HCT116 (cell line): Measurements from ENCODE around the gene RAB3B. TPM values are rescaled to one million over a fixed set of nuclear protein-coding genes. Genes with fewer than 3 reads are reported as not detected.

Experiments used
- ATAC-seq: fragments of 200-7000 bp; cut with Tn5 transposase; 2 replicates; pipeline ENCODE4 v1.9.1; 2020; ENCODE audit warnings: mild to moderate bottlenecking, moderate library complexity
- BruUV-seq: library from RNA; stranded (reverse); fragments of 400-500 nt; replicated peaks from 2 replicates; lab custom pipeline; 2021; lab: Mats Ljungman, UMichigan
- CTCF ChIA-PET: fragments of 300-600 bp; sonication (Branson Sonifier 250); formaldehyde crosslinking; loops from one replicate; lab custom pipeline; 2021; ENCODE audit warnings: antibody characterized with exemption; lab: Charles Lee
- POLR2A ChIA-PET: fragments of 300-600, 350-600 bp; sonication (Branson Sonifier 250); formaldehyde crosslinking; loops from one replicate; lab custom pipeline; 2021; ENCODE audit warnings: antibody characterized with exemption; lab: Charles Lee
- RAD21 ChIA-PET, 2 experiments: fragments of 300-600 bp; sonication (Branson Sonifier 250); formaldehyde crosslinking; loops; one replicate each; lab custom pipeline; 2023; ENCODE audit warnings: low total read pairs in 2 of 2; ENCODE audit not compliant: uncharacterized antibody in 2 of 2, unreplicated experiment in 2 of 2, low non-redundant PET in 1 of 2; lab: Charles Lee
- DNase-seq: peaks from one replicate; pipeline ENCODE4 v3.0.0-alpha.2; 2010; ENCODE audit warnings: low read depth, low spot score
- H2AFZ ChIP-seq: fragments of 200-600 bp; shearing (Covaris generic), sonication (generic); 2 replicates; pipeline ENCODE4 v1.6.1; 2017; ENCODE audit warnings: low read depth, mixed run types, mixed read lengths, antibody characterized with exemption, low read length; ENCODE audit not compliant: poor library complexity, severe bottlenecking
- H3K27ac ChIP-seq: 2 replicates; pipeline ENCODE4 v1.5.1; 2012; ENCODE audit warnings: low read depth, low read length
- H3K27me3 ChIP-seq: fragments of 200-600 bp; sonication (generic); 2 replicates; pipeline ENCODE4 v1.6.1; 2016; ENCODE audit warnings: mixed run types, low read length, mixed read lengths; ENCODE audit not compliant: insufficient read depth
- H3K36me3 ChIP-seq, 2 experiments: fragments of 200-500 bp in 1 of 2; fragments of 200-600 bp in 1 of 2; sonication (Bioruptor generic) in 1 of 2; sonication (generic) in 1 of 2; 2 replicates each; pipeline versions ENCODE4 v1.5.1 to v1.6.1; 2014 to 2016; ENCODE audit warnings: low read length in 2 of 2, inconsistent platforms in 1 of 2, mixed read lengths in 1 of 2, mixed run types in 1 of 2; ENCODE audit not compliant: insufficient read depth in 2 of 2, control insufficient read depth in 1 of 2
- H3K4me1 ChIP-seq, 2 experiments: fragments of 200-600 bp in 1 of 2; sonication (generic) in 1 of 2; 2 replicates each; pipeline versions ENCODE4 v1.5.1 to v1.6.1; 2012 to 2017; ENCODE audit warnings: low read length in 2 of 2, inconsistent platforms in 1 of 2, mild to moderate bottlenecking in 1 of 2, mixed read lengths in 1 of 2, mixed run types in 1 of 2, moderate library complexity in 1 of 2; ENCODE audit not compliant: insufficient read depth in 2 of 2, control insufficient read depth in 1 of 2
- H3K4me2 ChIP-seq: fragments of 200-600 bp; sonication (generic); 2 replicates; pipeline ENCODE4 v1.6.1; 2017; ENCODE audit warnings: mixed run types, low read length, mixed read lengths
- H3K4me3 ChIP-seq, 2 experiments: fragments of 200-600 bp in 1 of 2; sonication (generic) in 1 of 2; replicated peaks in 1 of 2; 2 replicates each; pipeline ENCODE4 v1.5.1; 2011 to 2016; ENCODE audit warnings: low read length in 2 of 2, control low read depth in 1 of 2, low read depth in 1 of 2, mild to moderate bottlenecking in 1 of 2, mixed read lengths in 1 of 2, mixed run types in 1 of 2
- H3K79me2 ChIP-seq: fragments of 200-600 bp; sonication (generic); 2 replicates; pipeline ENCODE4 v1.6.1; 2017; ENCODE audit warnings: mild to moderate bottlenecking, mixed run types, low read length, moderate library complexity, mixed read lengths; ENCODE audit not compliant: insufficient read depth
- H3K9ac ChIP-seq: fragments of 200-600 bp; sonication (generic); 2 replicates; pipeline ENCODE4 v1.6.1; 2016; ENCODE audit warnings: low read length, mixed read lengths
- H3K9me2 ChIP-seq: fragments of 200-600 bp; sonication (generic), shearing (Covaris generic); 2 replicates; pipeline ENCODE4 v1.6.1; 2017; ENCODE audit warnings: mixed run types, mild to moderate bottlenecking, moderate library complexity; ENCODE audit not compliant: insufficient read depth
- H3K9me3 ChIP-seq, 2 experiments: fragments of 200-500 bp in 1 of 2; fragments of 200-600 bp in 1 of 2; sonication (Bioruptor generic) in 1 of 2; sonication (generic) in 1 of 2; 2 replicates each; pipeline ENCODE4 v1.6.1; 2014 to 2017; ENCODE audit warnings: low read length in 2 of 2, mixed read lengths in 2 of 2, inconsistent platforms in 1 of 2, low read depth in 1 of 2, mild to moderate bottlenecking in 1 of 2, mixed run types in 1 of 2, moderate library complexity in 1 of 2; ENCODE audit not compliant: control insufficient read depth in 1 of 2, insufficient read depth in 1 of 2
- H4K20me1 ChIP-seq: fragments of 200-600 bp; sonication (generic), shearing (Covaris generic); 2 replicates; pipeline ENCODE4 v1.6.1; 2017; ENCODE audit warnings: mixed run types, mild to moderate bottlenecking, moderate library complexity; ENCODE audit not compliant: insufficient read depth
- CEBPB ChIP-seq: IDR thresholded peaks from 2 replicates; pipeline ENCODE4 v1.6.1; 2012; ENCODE audit warnings: low read depth
- EZH2phosphoT487 ChIP-seq: fragments of 200-600 bp; IDR thresholded peaks from 2 replicates; pipeline ENCODE4 v1.6.1; 2018; ENCODE audit warnings: antibody characterized with exemption, borderline replicate concordance
- RAD21 ChIP-seq: IDR thresholded peaks from 2 replicates; pipeline ENCODE4 v1.6.1; 2012; ENCODE audit warnings: low read depth, mild to moderate bottlenecking
- REST ChIP-seq: IDR thresholded peaks from 2 replicates; pipeline ENCODE4 v1.6.1; 2012; ENCODE audit warnings: low read depth
- ZNF274 ChIP-seq: fragments of 200-500 bp; sonication (Bioruptor generic); IDR thresholded peaks from 2 replicates; pipeline ENCODE4 v1.6.1; 2014; ENCODE audit warnings: mild to moderate bottlenecking, low read depth, low read length, inconsistent platforms
- intact Hi-C: fragments of 100-400 bp; cut with micrococcal nuclease; formaldehyde crosslinking; loops from 2 replicates; pipeline ENCODE4 v1.10.0; 2022
- total RNA-seq: library from RNA; stranded (reverse); gene quantifications from one replicate; pipeline ENCODE4 v1.2.1, GENCODE V29; 2021; ENCODE audit not compliant: unreplicated experiment

Gene RAB3B
- total RNA-seq, 1 experiment from 2014 or later, result 15.1 TPM

- no peak overlapping the region for H3K4me3 ChIP-seq
- H3K4me2 ChIP-seq, result peak overlapping the region; percentile 14; the same call in 1 of the 2 replicates
- no peak overlapping the region for H3K9ac ChIP-seq
- TF ChIP-seq RAD21, result no peak
- TF ChIP-seq, all 23 proteins: peak for 0
- CTCF ChIA-PET, result no interaction called here
- H4K20me1 ChIP-seq, result no peaks in the 10 kb centered on the region
- DNase-seq (no peak), ATAC-seq (peak; percentile 11; the same call in 1 of the 2 replicates)
- BruUV-seq, result no TSS peak
- peaks cover 0 to 19% of the 10 kb centered on the region in 2 experiments; a peak in 1 of 4 replicates for H3K4me1 ChIP-seq
- no peaks in the 10 kb centered on the region for H3K36me3 ChIP-seq
- H3K9me3 ChIP-seq, result no peaks in the 10 kb centered on the region
- POLR2A ChIA-PET, result no interaction called here
- H3K9me2 ChIP-seq, result no peaks in the 10 kb centered on the region
- no peaks in the 10 kb centered on the region for H3K79me2 ChIP-seq
- H3K27me3 ChIP-seq, result no peaks in the 10 kb centered on the region
- RAD21 ChIA-PET, result no interaction called here
- no peak overlapping the region for H2AFZ ChIP-seq
- intact Hi-C loops, result no loop called here
- 0 out of 2 replicates have a peak overlapping the region, but pooled peaks have one; percentile 32 for H3K27ac ChIP-seq
These were observed 48.2 kb downstream of the RAB3B start for GRCh38 chr1:51942281-51942680.

- BruUV-seq, result no TSS peak
- no peaks in the 10 kb centered on the region for H3K36me3 ChIP-seq
- CTCF ChIA-PET, result no interaction called here
- TF ChIP-seq REST (no peak), CEBPB (peak; percentile 61), ZNF274 (no peak), EZH2phosphoT487 (no peak)
- no peaks in the 10 kb centered on the region for H4K20me1 ChIP-seq
- no peak overlapping the region for H2AFZ ChIP-seq
- no peak overlapping the region for H3K4me3 ChIP-seq
- peaks cover 0 to 19% of the 10 kb centered on the region in 2 experiments; a peak in 1 of 4 replicates for H3K4me1 ChIP-seq
- no peaks in the 10 kb centered on the region for H3K9me3 ChIP-seq
- ATAC-seq (peak; percentile 71), DNase-seq (peak; percentile 29)
- POLR2A ChIA-PET, result no interaction called here
- RAD21 ChIA-PET, result no interaction called here
- no peaks in the 10 kb centered on the region for H3K27me3 ChIP-seq
- peak overlapping the region; percentile 32; the same call in 1 of the 2 replicates for H3K27ac ChIP-seq
- H3K79me2 ChIP-seq, result no peaks in the 10 kb centered on the region
- H3K9ac ChIP-seq, result no peak overlapping the region
- peak overlapping the region; percentile 14; the same call in 1 of the 2 replicates for H3K4me2 ChIP-seq
- intact Hi-C loops, result no loop called here
- H3K9me2 ChIP-seq, result no peaks in the 10 kb centered on the region
These were observed 49.0 kb downstream of the RAB3B start for GRCh38 chr1:51941528-51941927.
